Muscle of leg (tissue), 11 donors: ENCODE data around the gene NFIL3. TPM values are rescaled to one million over a fixed set of nuclear protein-coding genes. Genes with fewer than 3 reads are reported as not detected.

Source experiments
- DNase-seq: peaks from one replicate; pipeline ENCODE4 v3.0.0; 2013
- H3K27ac ChIP-seq: one replicate; pipeline ENCODE4 v1.5.1; 2013; ENCODE audit warnings: mild to moderate bottlenecking, low read length, control low read depth
- H3K27me3 ChIP-seq: one replicate; pipeline ENCODE4 v1.6.1; 2013; ENCODE audit warnings: low read length; ENCODE audit not compliant: control insufficient read depth, insufficient read depth
- H3K36me3 ChIP-seq: one replicate; pipeline ENCODE4 v1.6.1; 2013; ENCODE audit warnings: low read length; ENCODE audit not compliant: control insufficient read depth, insufficient read depth
- H3K4me1 ChIP-seq: one replicate; pipeline ENCODE4 v1.6.1; 2013; ENCODE audit warnings: low read length; ENCODE audit not compliant: control insufficient read depth, insufficient read depth
- H3K4me3 ChIP-seq: one replicate; pipeline ENCODE4 v1.5.1; 2013; ENCODE audit warnings: low read length, control low read depth
- H3K9me3 ChIP-seq: replicated peaks from 2 replicates; pipeline ENCODE4 v1.6.1; 2013; ENCODE audit warnings: low read depth, low read length; ENCODE audit not compliant: control insufficient read depth
- WGBS: methylation state at CpG from one replicate; pipeline ENCODE4 v1.1.5; 2013; ENCODE audit warnings: missing lambda C conversion rate; ENCODE audit not compliant: insufficient coverage; 5-methylcytosine and 5-hydroxymethylcytosine counted together
- polyA plus RNA-seq, 8 donors: library from polyadenylated mRNA; unstranded; fragments of 120-200 nt; gene quantifications; one replicate each; pipeline versions ENCODE4 v1.2.1 to v1.2.3, GENCODE V29; 2013; ENCODE audit warnings: inconsistent platforms in 1 of 8, low replicate concordance in 1 of 8; ENCODE audit not compliant: insufficient read length in 8 of 8, insufficient read depth in 1 of 8
- total RNA-seq: library from RNA; stranded (reverse); fragments of 120-200 nt; gene quantifications from one replicate; pipeline ENCODE4 v1.2.4, GENCODE V29; 2013

The NFIL3 gene
- total and polyA plus RNA-seq, 9 donors, result 12.8 to 26.1 (median 23.4) TPM

DNA sequence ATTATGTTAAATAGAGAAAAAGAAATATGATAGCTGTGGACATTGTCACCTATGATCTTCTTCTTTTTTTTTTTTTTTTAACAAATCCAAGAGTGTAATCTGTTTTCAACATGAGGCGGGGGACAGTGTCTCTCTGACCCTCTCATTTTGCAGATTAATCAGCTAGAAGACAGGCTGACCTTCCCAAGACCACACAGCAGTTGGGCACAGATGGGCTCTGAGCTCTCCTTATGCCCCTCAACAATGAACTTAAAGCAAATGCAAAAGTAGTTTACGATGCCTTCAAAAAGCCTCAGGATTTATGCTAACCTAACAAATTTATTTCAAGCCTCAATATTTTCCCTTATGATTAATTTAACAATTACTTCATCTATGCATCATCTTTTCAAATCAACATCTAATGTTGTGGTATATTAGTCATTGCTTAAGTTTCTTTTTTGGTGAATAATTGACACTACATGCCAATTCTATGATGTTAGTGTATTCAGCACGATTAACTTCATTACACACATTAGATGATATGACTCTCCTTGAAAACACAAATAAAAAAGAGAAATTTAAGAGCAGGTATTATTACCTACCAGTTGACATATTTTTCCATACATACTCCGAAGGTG lies 7.4 kb downstream of the NFIL3 start:
- WGBS, result 83% methylated on average over 1 of the region's 4 CpGs
- no peak overlapping the region for H3K4me3 ChIP-seq
- no peak for DNase-seq
- H3K27me3 ChIP-seq, result peaks cover 5% of the 10 kb centered on the region
- no peaks in the 10 kb centered on the region for H3K36me3 ChIP-seq
- peaks cover 6% of the 10 kb centered on the region for H3K4me1 ChIP-seq
- H3K27ac ChIP-seq, result no peak overlapping the region
- no peaks in the 10 kb centered on the region for H3K9me3 ChIP-seq

DNA sequence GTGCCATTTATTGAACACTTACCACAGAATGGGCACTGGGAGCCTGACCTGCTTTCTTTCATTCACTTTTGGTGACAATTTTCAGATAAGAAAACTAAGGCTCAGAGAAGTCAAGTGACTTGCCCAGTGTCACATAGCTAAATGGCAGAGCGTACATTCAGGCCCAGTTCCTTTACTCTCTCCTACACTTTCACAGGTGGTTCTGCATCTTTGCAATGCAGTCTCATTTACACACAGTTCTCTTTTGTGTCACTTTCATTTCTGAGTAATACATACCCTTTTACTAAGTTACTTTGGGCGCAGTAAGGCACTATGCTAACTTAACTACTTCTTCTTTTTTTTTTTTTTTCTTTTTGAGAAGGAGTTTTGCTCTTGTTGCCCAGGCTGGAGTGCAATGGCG lies 8.3 kb downstream of the NFIL3 start:
- peaks cover 3% of the 10 kb centered on the region for H3K4me1 ChIP-seq
- WGBS, result 89% methylated on average over 1 of the region's 3 CpGs
- no peaks in the 10 kb centered on the region for H3K9me3 ChIP-seq
- no peak overlapping the region for H3K4me3 ChIP-seq
- H3K27me3 ChIP-seq, result peaks cover under 1% of the 10 kb centered on the region
- no peak overlapping the region for H3K27ac ChIP-seq
- no peak for DNase-seq
- H3K36me3 ChIP-seq, result no peaks in the 10 kb centered on the region

DNA sequence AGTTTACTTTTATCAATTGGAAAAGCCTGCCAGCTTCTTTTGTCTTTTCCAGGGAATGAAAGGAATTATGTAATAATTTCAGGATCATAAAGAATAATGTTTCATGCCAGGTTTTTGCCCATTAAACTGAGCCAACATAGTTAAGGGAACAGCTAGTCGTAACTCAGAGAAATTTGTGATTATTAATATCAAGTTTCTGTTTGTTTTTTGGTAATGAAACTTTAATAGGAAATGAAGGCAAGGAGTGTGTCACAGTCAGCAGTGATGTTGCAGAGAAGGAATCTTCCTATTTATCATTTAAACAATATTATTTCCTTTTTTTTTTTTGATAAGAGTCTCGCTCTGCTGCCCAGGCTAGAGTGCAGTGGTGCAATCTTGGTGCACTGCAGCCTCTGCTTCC lies 10.7 kb downstream of the NFIL3 start:
- Histone ChIP-seq H3K27me3 (no peaks in the 10 kb centered on the region), H3K9me3 (no peaks in the 10 kb centered on the region), H3K4me3 (no peak overlapping the region), H3K36me3 (peaks cover 13% of the 10 kb centered on the region), H3K4me1 (no peaks in the 10 kb centered on the region), H3K27ac (no peak overlapping the region)
- no peak for DNase-seq
- WGBS, result 100% methylated on average over 1 of the region's 2 CpGs

DNA sequence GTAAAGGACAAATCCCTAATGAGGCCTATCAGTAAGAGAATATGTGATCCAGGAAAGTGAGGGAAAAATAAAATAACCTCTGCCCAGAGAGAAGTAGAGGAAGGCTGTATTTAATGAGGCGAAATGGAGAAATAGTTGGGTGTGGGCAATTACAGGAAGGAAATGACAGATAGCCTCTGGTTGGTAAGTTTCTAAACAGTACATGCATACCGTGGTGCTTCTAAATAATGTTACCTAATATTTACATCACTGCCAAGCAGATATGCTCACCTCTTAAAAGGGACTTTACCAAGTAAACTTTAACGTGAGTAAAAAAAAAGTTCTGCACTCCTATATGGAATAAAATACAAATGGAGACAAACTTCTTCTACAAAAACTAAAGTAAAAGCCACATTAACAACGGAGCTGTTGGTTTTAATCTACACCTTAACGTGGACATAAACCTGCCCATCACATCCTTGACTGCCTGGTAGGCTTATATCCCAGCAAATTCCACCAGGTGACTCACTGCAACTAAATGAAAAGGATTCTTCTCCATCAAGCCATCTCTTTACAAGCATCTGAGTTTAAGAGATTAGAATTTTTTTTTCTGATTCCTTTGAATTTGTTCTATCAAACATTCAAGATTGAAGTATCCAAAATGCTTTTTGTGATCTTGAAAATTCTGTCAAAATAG lies 12.4 kb downstream of the NFIL3 start:
- Histone ChIP-seq H3K9me3 (no peaks in the 10 kb centered on the region), H3K4me3 (no peak overlapping the region), H3K27me3 (no peaks in the 10 kb centered on the region), H3K27ac (no peak overlapping the region), H3K36me3 (peaks cover 15% of the 10 kb centered on the region), H3K4me1 (no peaks in the 10 kb centered on the region)
- DNase-seq, result no peak
- 49% methylated on average over 2 of the region's 5 CpGs for WGBS

DNA sequence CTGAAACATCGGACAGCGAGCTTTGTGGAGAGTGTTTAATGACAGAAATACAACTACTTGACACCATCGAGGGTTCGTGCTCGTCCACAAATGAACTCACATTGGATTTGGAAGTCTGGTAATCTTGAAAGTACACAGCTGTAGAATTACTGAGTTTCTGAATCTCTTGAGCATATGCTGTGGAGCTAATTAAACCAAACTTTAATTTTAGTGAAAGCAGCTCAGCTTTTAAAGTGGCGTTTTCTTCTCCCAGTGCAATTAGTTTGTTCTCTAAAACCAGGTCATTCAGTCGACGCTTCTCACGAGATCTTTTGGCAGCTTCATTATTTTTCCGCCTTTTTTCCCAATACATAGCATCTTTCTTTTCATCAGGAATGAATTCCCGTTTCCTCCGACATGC lies 13.5 kb downstream of the NFIL3 start:
- H3K4me1 ChIP-seq, result no peaks in the 10 kb centered on the region
- H3K4me3 ChIP-seq, result no peak overlapping the region
- no peak for DNase-seq

DNA sequence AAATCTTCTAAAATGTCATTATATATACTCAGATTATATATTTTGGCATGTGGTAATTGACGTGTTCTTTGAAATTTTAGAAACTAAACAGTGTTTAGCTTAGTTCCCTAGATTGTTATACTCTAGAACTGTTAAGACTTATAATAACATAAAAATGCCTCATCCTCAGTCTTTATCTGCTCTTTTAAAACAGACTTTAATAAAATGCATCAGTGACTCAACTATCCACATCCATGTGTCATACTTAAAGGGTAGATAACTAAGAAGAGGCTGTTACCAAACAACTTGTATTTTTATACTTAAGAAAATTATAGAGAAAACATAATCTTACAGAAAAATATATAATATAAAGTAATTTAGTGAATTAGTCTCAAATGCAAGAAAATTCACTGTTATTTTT lies 15.2 kb downstream of the NFIL3 start:
- Histone ChIP-seq H3K4me3 (no peak overlapping the region), H3K9me3 (no peaks in the 10 kb centered on the region), H3K27me3 (no peaks in the 10 kb centered on the region), H3K4me1 (no peaks in the 10 kb centered on the region), H3K36me3 (peaks cover 15% of the 10 kb centered on the region), H3K27ac (no peak overlapping the region)
- no CpG with 5 or more reads among the region's 1 CpG for WGBS
- no peak for DNase-seq

More for the DNA sequence above, 13.5 kb downstream of the NFIL3 start:
- Histone ChIP-seq H3K9me3 (no peaks in the 10 kb centered on the region), H3K27me3 (no peaks in the 10 kb centered on the region), H3K36me3 (peaks cover 15% of the 10 kb centered on the region), H3K27ac (no peak overlapping the region)
- 88% methylated on average over 8 of the region's 12 CpGs for WGBS

DNA sequence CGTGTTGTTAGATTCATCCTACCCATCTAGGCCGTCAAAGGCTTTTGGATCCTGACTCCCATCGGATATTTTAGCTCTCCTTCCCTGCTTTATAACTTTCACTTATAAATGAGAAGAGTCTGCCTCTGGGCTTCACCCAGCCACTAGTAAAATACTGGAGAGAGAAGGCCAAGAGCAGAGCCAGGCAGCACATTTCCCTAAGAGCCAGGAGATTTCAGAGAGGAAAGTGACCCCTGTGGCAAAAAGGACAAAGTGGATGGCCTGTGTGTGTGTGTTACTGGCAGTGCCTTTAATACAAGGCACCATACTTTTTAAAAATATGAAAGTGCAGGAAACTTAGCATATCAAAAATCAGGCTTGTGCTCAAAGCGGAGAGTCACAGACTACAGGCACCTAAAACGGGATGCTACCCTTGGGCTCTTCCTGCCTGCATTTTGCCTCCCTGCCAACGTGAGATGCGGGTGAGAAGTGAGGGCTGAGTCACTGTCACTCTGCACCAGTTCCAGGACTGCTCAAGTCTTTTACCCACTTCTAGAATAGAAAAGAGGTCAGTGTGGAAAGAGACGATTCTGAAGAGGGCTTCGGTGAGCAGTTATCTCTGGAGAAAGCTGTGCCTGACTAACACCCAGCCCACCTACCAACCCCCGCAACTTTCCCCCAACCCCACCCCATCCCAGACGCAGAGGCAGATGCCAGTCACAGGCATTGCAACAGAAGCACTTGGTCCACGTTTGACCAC lies 15.9 kb downstream of the NFIL3 start:
- WGBS, result 86% methylated on average over 1 of the region's 12 CpGs
- Histone ChIP-seq H3K4me3 (no peak overlapping the region), H3K9me3 (no peaks in the 10 kb centered on the region), H3K4me1 (no peaks in the 10 kb centered on the region), H3K27me3 (no peaks in the 10 kb centered on the region), H3K36me3 (peaks cover 15% of the 10 kb centered on the region), H3K27ac (no peak overlapping the region)
- no peak for DNase-seq

DNA sequence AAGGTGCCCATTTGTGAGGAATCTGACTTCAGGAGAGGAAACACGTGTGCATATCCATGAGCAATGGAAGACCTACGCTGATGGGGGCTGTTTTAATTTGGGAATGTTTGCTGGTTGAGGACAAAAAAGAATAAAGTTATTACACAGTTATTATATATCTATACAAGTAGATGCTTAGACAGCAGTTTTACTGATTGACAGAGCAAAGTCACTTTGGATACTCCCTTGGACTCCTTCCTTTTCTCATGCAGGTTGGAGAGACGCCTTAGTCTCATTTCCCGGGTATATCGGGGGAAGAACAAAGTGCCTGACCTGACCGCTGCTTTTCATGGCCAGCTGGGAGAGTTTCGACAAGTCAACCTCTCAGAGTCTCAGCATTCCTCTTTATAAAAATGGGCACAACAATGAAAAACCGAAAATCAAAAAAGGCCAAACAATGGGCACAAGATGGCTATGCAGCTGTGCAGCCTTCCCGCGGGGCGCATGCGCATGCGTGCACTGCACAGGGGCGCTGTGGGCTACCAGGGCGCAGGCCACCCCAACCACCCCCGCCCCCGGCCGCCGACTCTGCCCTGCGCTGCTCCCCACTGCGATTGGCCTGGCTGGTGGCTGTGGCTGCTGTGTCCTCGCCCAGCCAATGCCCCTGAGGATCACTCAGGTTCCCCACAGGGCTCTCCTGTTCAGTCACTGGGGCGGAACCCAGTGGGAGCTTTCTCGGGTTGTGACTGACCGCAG lies 18.1 kb downstream of the NFIL3 start:
- no peaks in the 10 kb centered on the region for H3K9me3 ChIP-seq
- WGBS, result 90% methylated on average over 20 of the region's 25 CpGs
- no peaks in the 10 kb centered on the region for H3K27me3 ChIP-seq
- peaks cover 15% of the 10 kb centered on the region for H3K36me3 ChIP-seq
- H3K4me1 ChIP-seq, result no peaks in the 10 kb centered on the region
- no peak for DNase-seq
- no peak overlapping the region for H3K4me3 ChIP-seq
- no peak overlapping the region for H3K27ac ChIP-seq

DNA sequence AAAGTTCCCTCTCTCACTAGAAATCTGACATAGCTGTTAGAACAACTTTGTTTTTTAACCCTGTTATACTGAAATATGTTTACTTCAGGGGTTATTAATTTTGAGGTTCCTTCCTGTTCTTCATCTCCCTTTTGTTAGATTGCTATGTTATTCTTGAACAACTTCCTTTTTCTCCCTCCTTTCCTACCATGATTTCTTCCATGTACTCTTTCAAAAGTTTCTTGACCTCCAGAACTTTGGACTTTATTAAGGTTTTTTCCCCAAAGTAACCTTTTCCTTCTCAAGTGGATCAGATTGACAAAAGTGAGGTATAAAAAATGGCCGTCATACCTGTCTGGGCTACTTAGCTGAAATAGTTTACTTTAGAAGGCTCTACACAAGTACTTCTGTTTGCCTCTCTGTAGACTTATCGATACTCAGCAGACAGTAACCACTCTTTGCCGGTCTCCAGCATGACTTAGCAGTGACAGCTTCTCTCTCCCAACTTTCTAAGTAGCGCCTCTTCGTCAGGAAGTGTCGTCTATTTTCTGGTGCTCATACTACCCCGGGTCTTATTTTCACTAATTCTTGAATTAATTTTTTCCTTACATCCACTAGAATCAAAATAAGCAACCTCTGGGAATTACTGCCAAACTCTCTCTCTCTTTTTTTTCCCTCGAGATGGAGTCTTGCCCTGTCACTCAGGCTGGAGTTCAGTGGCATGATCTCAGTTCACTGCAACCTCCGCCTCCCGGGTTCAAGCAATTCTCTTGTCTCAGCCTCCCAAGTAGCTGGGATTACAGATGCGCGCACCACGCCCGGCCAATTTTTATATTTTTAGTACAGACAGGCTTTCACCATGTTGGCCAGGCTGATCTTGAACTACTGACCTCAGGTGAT lies 19.7 kb downstream of the NFIL3 start:
- Histone ChIP-seq H3K4me3 (no peak overlapping the region), H3K9me3 (no peaks in the 10 kb centered on the region), H3K4me1 (no peaks in the 10 kb centered on the region), H3K27me3 (no peaks in the 10 kb centered on the region), H3K27ac (no peak overlapping the region), H3K36me3 (peaks cover 2% of the 10 kb centered on the region)
- WGBS, result 88% methylated on average over 12 of the region's 14 CpGs
- DNase-seq, result no peak
